GM19043 (cell line): Measurements from ENCODE around the gene PSORS1C2.

ENCODE experiments used
- ATAC-seq: cut with Tn5 transposase; IDR thresholded peaks from one replicate; pipeline ENCODE4 v1.9.1; 2021; ENCODE audit warnings: low read depth; ENCODE audit not compliant: unreplicated experiment

Gene PSORS1C2

DNA sequence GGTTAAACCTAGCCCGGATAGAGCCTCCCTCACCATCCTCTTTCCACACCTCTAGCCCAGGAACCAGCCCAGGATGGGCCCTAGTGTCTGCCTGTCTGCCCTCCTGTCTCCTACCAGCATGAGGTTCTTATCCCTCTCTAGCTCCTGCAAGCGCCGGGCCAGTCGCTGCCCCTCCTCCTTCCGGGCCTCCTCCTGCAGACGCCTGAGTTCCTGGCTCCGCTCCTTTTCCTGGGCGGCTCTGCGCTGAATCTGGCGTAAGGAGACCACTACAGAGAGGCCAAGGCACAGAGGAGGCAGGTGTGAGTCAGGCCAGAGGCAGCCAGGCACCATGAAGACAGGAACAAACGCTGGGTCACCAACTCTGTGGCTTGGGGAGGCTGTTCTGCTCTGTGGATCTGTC, 4.3 kb upstream of the PSORS1C2 start:
- ATAC-seq, result no peak

- ATAC-seq, result no peak
Observed at GRCh38 chr6:31142361-31142761, 3.5 kb upstream of the PSORS1C2 start.

DNA sequence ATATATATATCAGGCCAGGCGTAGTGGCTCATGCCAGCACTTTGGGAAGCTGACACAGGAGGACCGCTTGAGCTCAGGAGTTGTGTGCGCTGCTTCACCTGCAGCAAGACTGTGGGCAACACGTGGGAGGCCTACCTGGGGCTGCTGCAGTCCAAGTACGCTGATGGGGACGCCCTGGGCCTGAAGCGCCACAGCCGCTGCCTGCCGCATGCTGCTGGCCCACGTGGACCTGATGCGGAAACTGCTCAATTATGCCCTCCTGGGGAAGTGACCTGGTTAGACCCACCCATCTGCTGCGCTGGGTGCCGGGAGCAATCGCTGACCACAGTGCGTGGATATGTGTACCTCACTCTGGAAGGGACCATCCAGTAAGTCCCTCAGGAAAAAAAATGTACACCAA, 1.8 kb upstream of the PSORS1C2 start:
- ATAC-seq, result no peak

DNA sequence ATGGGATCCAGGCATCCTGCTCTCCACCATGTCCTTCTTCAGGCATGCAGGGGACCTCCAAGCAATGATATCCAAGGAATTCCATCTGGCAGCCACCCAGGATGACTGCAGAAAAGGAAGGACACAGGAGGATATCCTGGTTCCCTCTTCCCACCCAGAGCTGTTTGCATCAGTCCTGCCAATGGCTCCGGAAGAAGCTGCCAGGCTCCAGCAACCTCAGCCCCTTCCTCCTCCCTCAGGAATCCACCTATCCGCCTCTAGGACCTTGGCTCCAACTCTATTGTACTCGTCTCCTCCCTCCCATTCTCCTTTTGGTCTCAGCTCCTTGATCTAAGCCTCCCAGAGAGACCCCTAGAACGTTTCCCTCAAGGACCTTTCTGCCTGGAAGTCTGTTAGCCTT, 733 bp upstream of the PSORS1C2 start:
- no peak for ATAC-seq

DNA sequence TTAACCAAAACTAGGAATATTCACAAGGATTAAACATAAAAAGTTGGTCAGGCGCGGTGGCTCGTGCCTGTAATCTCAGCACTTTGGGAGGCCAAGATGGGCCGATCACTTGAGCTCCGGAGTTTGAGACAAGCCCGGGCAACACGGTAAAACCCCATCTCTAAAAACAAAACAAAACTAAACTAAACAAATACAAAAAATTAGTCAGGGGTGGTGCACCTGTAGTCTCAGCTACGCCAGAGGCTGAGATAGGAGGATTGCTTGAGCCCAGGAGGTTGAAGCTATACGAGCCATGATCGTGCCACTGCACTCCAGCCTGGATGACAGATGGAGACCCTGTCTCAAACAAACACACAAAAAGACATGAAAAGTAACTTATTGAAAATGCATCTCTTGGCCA, 3.2 kb downstream of the PSORS1C2 start:
- ATAC-seq, result no peak

- no peak for ATAC-seq
Observed at GRCh38 chr6:31132806-31133205, 6.1 kb downstream of the PSORS1C2 start.

DNA sequence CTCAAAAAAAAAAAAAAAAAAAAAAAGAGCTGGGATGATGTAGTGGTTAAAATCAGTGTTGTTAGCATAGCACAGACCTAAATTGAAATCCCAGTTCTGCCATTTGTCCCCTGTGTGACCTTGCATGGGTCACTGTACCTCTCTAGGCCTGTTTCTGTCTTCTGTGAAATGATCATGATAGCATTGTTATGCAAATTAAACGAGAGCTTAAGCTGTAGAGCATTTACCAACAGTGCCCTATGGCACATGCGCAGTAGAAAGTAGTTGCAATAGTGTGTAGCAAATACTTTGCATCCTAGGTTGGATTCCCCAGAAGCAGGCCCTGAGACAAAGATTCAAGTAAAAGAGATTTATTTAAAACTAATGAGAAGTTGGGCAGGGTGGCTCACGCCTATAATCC, 7.3 kb downstream of the PSORS1C2 start:
- no peak for ATAC-seq

- ATAC-seq, result no peak
Observed at GRCh38 chr6:31130751-31131150, 8.1 kb downstream of the PSORS1C2 start.

DNA sequence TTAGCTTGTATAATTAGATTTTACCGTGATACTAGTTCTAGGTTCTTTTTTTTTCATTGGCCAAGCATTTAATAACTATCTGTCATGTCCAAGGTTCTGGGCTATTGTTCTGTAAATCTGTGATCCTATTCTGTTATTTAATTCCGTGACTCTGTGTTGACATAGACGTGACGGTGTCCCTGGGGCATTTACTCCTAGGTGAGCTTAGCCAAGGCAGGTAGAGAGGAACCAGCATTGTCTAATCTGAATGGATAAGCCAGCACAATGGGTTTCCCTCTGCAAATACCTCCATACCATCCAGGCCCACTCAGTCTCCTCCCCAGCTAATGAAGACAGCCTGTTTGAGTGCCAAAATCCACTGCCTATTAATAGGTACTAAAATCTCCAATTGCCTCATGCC, 9.7 kb downstream of the PSORS1C2 start:
- ATAC-seq, result no peak

- ATAC-seq, result no peak
Observed at GRCh38 chr6:31128093-31128676, 10.7 kb downstream of the PSORS1C2 start.

DNA sequence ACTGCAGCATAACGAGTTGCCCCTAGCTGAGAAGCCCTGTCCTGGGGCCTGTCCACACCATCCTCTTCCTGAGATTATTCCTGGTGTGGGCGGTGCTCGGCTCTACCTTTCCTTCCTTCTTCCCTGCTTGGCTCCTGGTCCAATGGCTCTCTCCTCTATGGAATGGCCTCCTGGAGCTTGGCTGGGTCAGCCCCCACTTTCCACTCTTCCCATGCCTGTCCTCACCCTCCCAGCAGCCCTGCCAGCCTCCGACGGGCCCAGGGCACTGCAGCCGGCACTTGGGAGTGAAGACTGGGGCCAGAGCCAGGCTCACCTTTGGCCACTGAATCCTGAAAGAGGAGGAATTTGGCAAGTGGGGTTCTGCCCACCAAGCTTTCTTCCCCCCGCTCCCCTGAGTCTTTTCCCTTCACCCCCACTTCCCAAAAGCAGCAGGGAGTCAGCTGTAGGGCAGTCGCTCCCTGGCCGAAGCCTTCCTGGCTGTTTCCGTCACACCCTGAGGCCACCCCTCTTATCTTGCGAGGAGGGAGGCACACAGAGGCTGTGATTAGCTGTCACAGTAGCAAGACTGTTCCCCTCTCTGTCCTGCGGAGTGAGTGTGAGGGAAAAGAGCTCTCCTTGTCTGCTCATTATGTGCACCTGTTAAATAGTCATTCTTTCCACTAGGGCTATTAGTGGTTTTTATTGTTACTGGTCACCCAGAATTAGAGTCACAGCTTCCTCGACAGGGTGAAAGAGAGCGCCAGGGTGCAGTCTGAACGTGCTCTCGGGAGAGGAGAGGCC, 12.3 kb downstream of the PSORS1C2 start:
- no peak for ATAC-seq

GRCh38 chr6:31125586-31126363, 13.1 kb downstream of the PSORS1C2 start:
- ATAC-seq, result no peak

GRCh38 chr6:31125162-31125561, 13.7 kb downstream of the PSORS1C2 start:
- ATAC-seq, result no peak

GRCh38 chr6:31122791-31123706, 15.8 kb downstream of the PSORS1C2 start:
- no peak for ATAC-seq

- ATAC-seq, result no peak
Observed at GRCh38 chr6:31121131-31121790, 17.6 kb downstream of the PSORS1C2 start.

DNA sequence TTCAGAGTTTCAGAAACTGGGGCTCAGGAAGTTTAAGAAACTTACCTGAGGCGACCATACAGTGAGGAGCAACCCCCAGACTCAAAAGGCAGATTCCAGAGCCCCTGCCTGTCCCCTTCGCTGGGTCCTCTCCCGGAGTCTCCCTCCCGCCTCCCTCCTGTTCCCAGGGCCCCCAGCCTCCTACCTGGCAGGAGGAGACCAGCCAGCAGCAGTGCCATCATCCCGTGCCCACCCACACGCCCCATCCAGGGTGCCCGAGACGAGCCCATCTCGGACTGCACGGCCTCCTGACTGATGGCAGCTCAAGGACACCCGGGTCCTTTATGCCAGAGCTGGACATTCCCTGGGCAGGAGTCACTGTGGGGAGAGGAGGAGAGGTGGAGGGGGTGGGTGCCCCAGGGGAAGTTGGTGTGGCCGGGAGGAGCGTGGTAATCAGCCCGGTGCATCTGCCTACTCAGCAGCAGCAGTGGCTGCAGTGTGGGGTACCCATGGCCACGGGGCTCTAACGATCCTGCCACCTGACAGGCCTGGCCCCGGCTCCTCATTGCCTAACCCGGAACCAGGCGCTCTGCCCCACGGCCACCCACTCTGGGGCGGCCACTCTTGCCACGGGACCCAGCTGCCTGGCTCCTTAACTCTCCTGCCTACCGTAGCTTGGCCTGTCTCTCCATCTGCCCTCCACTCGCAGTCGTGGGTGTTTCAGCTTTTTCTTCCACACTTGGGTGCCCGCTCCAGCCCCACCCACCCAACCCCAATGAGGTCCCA, 18.5 kb downstream of the PSORS1C2 start, which contains the start of gene CDSN:
TSS of gene CDSN (minus strand) at position 296 of the 765 bp plus-strand sequence. CDS start at position 269, 27 bp downstream.
- ATAC-seq, result no peak

DNA sequence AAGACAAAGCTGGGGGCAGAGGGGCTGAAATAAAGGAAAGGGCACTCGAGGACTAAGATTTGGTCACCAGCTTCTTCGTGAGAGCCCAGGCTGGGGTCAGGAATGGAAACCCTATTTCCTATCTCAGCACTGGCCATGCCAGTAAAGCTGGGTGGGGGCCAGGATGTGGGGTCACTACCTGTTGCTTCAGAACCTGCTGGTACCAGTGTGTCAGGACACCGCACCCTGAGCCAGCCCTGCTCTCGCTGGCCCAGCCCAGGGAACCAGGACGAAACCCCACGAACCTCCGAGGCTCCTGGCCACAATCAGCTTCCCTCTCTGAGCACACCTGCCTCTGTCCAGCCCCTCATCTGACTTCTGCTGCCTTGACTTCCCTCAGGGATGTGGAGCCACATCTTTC, 20.7 kb downstream of the PSORS1C2 start:
- ATAC-seq, result no peak

DNA sequence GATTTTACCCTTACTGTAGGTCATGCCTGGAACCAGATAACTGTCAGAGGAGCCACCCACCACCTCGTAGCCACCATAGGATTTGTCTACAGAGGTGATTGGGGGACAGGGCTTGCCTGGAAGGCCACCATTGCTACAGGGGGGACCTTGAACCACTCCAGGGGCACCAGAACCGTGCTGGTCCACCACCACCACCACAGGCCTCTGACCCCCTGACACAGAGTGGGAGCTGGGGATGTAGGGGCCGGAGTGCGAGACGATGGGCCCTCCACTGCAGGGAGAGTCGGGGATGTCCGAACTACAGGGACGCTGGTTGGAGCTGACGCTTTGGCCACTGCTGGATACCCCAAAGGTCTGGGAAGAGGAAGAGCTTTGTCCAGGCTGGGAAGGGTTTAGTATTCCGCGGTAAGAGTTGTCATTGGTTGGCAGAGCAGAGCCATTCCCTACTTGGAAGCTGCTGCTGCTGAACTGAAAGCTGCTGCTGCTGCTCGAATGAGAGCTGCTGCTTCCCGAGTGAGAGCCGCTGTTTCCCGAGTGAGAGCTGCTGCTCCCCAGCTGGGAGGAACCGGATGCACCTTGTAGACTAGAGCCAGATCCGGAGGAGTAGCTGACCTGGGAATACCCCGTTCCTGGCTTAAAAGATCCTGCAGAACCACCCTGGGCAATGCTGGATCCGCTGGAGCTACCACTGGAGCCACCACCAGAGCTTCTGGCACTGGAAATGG, 22.0 kb downstream of the PSORS1C2 start:
- ATAC-seq, result no peak
